Measurements from ENCODE around the gene BBOF1.

DNA sequence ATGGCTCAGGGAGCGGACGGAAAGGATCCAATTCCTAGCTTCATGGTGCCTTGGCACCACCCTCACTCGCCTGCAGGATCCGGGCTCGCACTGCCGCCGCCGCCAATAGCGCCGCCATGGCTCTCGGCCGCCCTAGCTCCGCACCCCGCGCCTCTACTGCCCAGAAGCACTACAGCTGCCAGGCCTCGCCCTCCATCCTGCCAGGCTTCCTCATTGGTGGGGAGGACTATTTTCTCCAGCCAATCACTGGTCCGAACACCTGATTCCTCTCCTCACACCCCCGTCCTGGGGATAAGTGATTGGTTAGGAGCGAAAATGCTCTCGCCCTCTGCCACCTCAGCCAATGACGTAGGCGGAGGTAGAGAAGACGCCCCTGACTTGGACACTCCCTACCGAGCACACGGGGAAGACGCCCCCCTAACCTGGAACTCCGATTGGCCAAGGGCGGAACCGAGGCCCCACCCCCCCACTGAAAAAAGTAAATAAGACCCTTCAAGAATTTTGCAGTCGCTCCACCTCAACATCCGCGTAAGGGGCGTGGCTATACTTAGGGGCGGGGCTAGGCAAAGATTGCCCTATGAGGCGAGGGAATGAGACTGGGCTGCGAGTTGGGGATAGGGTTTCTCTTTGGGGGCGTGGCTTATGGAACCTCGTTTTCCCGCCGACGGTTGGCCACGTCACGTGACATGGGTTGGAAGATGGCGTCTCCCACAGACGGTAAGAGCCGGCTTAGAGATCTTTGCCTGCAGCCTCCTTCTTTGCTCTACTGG is 65.3 kb downstream of the BBOF1 start, which contains the start of the genes ALDH6A1 and LIN52:
- TF ChIP-seq POLR2A (IDR thresholded peaks at IDR 0.05; ENCODE audit: low read depth) = peak; percentile 83
- TF ChIP-seq EP300 (IDR thresholded peaks at IDR 0.05) = peak; percentile 27
